Adipose tissue (tissue), 3 donors: ENCODE measurements around the gene GIN1. TPM values are rescaled to one million over a fixed set of nuclear protein-coding genes. Genes with fewer than 3 reads are reported as not detected.
"Not testable (repeated sequence)": the region's sequence is repeated elsewhere in the genome, so short reads cannot be mapped to it uniquely, and the experiment has no call there.

ENCODE experiments used
- H3K27ac ChIP-seq: one replicate; pipeline ENCODE4 v1.5.1; 2013; ENCODE audit warnings: low read depth, low read length
- WGBS, 3 donors: extraction: QIAGEN DNeasy Blood & Tissue Kit; methylation state at CpG; one replicate each; pipeline ENCODE4 v1.1.7; 2013; 5-methylcytosine and 5-hydroxymethylcytosine counted together
- polyA plus RNA-seq, 3 donors: library from polyadenylated mRNA; stranded (reverse); fragments of 200-250 nt; gene quantifications; one replicate each; pipeline ENCODE4 v1.2.3, GENCODE V29; 2013
- donor health status: healthy with polysubstance abuse.
- donor health status: Bipolar disorder and iron deficiency.
- donor health status: healthy.

Gene GIN1
- polyA plus RNA-seq, result 1 to 10 TPM; 2.0 to 3.3 (median 2.0) TPM

DNA sequence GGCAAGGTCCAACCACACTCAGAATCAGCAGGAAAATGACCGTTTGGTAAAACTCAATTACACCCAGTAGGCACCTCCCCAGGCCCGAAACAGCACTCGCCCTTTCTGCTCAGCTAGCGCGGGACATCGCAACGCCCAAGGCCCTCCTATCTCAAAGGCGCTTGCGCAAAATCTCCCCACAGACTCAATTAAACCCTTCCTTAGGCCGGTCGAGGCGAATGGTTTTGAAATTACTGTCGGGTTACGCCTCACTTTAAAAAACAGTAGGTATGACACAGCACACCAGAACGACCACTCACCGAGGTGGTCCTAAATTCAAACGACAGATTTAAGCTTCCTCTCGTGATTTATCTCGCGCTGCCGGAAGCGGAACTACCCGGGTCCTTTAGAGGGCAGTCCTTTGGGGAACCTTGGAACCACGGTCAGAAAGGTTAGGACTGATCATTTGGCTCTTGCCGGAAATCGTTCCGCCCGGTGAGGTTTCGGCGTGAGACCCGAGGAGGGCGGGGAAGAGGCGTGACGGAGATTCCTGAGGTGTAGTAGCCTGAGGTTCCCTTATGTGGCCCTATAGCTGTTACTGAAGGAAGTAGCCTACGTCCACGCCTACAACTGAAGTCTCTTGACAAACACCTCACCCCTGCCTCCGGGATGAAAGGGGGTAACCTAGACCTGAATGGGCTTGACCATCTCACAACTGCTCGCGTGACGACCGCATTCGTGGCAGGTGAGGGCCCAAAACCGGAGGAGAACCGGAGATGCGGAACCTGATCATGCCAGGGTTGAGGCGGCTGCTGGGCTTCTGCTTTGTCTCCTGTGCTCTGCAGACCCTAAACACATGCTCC lies at the start of gene GIN1, which contains the start of gene PPIP5K2:
Gene GIN1, minus strand, starts transcription at position 374 of the 842 bp plus-strand sequence. CDS start 11,431 bp downstream, outside the sequence.
Gene PPIP5K2, plus strand, starts transcription at position 537 of the 842 bp plus-strand sequence. CDS start 9,289 bp downstream, outside the sequence.
- 0 to 1% (median 0%) methylated on average over 46 of the region's 46 CpGs for WGBS, 3 donors
- peak within 1 kb of the TSS; percentile 88 for H3K27ac ChIP-seq

DNA sequence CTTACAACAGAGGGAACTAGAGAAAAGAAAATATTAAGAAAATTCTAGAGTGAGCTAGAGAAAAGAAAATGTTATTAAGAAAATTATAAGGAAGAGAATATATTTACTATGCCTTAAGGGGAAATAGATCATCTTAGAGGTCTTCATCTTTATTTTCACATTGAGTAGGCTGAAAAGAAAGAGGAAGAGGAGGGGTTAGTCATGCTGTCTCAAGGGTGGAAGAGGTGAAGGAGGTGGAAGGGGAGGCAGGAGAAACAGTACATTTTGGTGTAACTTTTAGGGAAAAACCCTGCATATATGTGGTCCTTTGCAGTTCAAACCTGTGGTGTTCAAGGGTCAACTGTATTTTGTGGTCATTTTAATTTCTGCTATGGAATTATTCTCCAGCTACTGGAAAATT lies 46.8 kb upstream of the GIN1 start:
- H3K27ac ChIP-seq, result no peak overlapping the region

DNA sequence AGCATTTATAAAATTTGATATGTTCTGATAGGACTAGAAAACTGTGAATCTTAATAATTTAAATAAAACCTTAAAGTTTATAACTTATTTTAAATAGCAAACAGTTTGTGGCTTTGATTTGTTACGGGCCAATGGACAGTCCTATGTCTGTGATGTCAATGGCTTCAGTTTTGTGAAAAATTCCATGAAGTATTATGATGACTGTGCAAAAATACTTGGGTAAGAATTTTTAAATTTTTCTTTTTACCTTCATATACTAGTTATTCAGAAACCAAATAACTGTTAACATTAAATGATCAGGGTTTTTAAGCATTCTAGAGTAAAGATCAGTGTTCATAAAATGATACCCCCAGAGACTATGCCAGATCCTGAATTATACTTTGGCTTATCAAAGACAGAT lies 31.2 kb upstream of the GIN1 start:
- H3K27ac ChIP-seq, result no peak overlapping the region
- 93 to 96% (median 95%) methylated on average over 1 of the region's 1 CpG for WGBS, 3 donors

- 93 to 97% (median 95%) methylated on average over 1 of the region's 1 CpG for WGBS, 3 donors
- H3K27ac ChIP-seq, result no peak overlapping the region
Measured at GRCh38 chr5:103148213-103148612, 28.3 kb upstream of the GIN1 start.

DNA sequence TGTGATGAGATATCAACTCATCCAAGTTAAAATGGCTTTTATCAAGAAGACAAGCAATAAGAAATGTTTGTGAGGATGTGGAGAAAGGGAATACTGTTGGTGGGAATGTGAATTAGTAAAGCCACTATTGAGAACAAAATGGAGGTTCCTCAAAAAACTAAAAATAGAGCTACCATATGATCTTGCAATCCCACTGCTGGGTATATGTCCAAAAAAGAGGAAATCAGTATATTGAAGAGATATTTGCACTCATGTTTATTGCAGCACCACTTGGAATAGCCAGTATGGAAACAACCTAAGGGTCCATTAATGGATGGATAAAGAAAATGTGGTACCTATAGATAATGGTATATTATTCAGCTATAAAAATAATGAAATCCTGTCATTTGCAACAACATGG lies 25.3 kb upstream of the GIN1 start:
- no peak overlapping the region for H3K27ac ChIP-seq

DNA sequence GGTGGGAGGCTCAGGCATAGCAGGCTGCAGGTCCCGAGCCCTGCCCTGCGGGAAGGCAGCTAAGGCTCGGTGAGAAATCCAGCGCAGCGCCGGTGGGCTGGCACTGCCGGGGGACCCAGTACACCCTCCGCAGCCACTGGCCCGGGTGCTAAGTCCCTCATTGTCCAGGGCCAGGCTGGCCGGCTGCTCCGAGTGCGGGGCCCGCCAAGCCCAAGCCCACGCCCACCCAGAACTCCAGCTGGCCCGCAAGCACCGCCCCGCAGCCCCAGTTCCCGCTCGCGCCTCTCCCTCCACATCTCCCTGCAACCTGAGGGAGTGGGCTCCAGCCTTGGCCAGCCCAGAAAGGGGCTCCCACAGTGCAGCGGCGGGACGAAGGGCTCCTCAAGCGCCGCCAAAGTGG lies 22.2 kb upstream of the GIN1 start:
- 98 to 100% (median 98%) methylated on average over 16 to 25 of the region's 25 CpGs for WGBS, 3 donors

DNA sequence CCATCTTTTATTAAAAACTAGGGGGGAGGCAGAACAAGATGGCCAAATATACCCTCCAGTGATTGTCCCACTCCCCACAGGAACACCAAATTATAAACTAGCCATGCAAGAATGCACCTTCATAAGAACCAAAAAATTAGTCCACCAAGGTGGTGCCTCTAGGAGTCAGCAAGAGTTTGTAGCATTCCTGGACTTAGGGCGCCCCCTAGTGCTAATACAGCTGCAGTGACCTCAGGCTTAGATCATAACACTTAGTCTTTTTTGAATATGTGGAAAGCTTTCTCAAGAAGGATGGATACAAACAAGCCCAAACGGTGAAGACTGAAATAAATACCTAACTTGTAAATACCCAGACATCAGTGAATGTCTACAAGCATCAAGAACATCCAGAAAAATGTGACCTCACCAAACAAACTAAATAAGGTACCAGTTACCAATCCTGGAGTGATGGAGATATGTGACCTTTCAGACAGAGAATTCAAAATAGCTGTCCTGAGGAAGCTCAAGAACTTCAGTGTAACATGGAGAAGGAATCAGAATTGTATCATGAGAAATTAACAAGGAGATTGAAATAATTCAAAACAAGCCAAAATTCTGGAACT lies 19.4 kb upstream of the GIN1 start:
- no peak overlapping the region for H3K27ac ChIP-seq
- 0 to 3% (median 2%) methylated on average over 2 of the region's 2 CpGs for WGBS, 3 donors

More for the DNA sequence above, 22.2 kb upstream of the GIN1 start:
- H3K27ac ChIP-seq, result not testable (repeated sequence)

DNA sequence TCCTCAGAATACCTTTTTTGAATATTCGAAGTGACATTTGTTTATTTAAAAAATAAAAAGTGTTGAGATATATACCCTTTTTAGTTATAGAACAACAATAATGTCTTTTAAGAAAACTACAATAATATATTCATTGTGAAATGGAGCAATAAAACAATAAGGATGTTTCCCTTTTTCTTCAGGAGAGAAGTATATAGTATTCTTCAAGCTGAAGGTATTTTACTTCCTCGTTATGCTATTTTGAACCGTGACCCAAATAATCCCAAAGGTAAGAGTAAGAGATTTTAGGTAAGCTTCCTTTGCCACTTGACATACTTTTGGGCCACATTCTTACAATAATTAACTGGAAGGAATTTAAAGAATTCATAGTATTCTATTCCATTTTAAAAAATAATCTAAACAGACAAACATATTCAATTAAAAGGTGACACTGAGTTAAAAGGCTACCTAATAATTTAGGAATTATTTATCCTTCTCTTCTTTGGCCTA lies 18.3 kb upstream of the GIN1 start:
- no peak overlapping the region for H3K27ac ChIP-seq
- WGBS, 3 donors, result 71 to 92% (median 91%) methylated on average over 3 of the region's 3 CpGs

DNA sequence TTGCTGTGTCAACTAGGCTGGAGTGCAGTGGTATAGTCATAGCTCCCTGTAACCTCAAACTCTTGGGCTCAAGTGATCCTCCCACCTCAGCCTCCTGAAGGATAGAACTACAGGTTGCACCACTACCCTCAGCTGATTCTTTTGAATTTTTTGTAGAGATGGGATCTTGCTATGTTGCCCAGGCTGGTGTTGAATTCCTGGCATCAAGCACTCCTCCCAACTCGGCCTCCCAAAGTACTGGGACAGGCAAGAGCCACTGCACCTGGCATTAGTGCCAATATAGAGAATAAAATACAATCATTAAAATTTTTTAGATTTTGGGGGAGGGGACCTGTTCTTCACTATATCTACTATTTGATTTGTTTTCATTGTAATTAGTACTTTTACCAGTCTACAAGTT lies 15.5 kb upstream of the GIN1 start:
- 90 to 100% (median 100%) methylated on average over 1 of the region's 1 CpG for WGBS, 3 donors
- no peak overlapping the region for H3K27ac ChIP-seq

GRCh38 chr5:103133231-103133630 lies 13.3 kb upstream of the GIN1 start:
- no peak overlapping the region for H3K27ac ChIP-seq
- 27 to 75% (median 72%) methylated on average over 2 of the region's 2 CpGs for WGBS, 3 donors

DNA sequence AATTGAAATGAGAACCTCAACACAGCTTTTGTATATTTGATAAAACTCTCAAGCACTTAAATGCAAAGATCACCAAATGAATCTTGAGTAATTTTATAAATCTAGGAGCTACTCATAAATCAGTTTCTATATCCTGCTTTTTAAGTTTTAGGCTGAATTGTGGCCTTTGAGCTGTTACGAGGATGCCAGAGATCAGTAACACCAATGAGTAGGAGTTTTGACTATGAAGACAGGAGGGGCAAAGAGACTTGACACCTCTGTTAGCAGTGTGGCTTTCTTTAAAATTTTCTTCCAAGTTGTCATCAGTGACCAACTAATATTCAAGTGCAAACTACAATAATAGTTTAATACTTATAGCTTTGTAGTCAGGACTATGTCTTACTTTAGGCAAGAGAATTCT lies 12.7 kb upstream of the GIN1 start:
- no peak overlapping the region for H3K27ac ChIP-seq
- WGBS, 3 donors, result 85 to 91% (median 87%) methylated on average over 1 of the region's 1 CpG

DNA sequence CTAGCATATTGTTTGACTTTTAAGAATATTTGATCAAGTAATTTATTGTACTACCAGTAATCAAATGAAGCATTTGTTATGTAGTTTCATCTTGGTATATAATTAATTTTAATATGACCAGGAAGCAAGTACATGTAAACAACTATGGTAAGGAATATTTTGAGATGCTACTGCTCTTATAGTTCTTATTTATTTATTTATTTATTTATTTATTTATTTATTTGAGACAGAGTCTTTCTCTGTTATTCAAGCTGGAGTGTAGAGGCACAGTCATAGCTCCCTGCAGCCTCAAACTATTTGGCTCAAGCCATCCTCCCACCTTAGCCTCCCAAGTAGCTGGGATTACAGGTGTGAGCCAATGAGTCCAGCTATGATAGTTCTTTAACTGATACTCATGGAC lies 8.3 kb upstream of the GIN1 start:
- H3K27ac ChIP-seq, result no peak overlapping the region

DNA sequence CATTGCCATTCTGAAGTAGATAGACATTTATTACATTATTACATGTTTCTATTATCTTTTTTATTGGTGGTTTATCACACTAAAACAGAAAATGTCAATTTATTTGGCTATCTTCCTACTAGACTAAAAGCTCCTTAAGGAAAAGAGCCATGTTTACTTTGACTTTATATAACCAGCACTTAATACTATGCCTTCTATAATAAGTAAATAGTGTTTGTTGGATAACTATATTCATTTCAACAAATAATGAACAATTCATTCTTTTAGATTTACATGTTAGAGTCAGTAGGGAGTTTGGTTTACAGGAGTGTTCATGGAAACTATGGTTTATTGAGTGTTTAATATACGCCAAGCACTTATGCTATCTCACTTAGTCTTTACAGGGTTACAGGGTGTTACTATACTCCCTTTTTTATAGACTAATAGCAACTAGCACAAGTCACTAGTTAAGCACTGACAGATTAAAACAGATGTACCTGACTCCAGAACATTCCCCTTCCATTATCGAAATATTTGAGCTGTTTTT lies 7.4 kb upstream of the GIN1 start:
- no peak overlapping the region for H3K27ac ChIP-seq
- 93 to 96% (median 96%) methylated on average over 2 of the region's 2 CpGs for WGBS, 3 donors

DNA sequence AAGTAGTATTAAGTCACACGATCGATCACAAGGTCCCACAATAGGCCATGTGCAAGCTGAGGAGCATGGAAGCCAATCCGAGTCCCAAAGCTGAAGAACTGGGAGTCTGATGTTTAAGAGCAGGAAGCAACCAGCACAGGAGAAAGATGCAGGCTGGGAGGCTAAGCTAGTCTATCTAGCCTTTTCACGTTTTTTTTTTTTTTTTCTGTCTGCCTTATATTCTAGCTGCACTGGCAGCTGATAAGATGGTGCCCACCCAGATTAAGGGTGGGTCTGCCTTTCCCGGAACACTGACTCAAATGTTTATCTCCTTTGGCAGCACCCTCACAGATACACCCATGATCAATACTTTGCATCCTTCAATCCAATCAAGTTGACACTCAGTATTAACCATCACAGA lies 6.6 kb upstream of the GIN1 start:
- no peak overlapping the region for H3K27ac ChIP-seq
- WGBS, 3 donors, result 79 to 97% (median 91%) methylated on average over 5 of the region's 5 CpGs

- WGBS, 3 donors, result 38 to 73% (median 47%) methylated on average over 3 of the region's 3 CpGs
- no peak overlapping the region for H3K27ac ChIP-seq
Measured at GRCh38 chr5:103122242-103122641, 2.3 kb upstream of the GIN1 start.

- WGBS, 3 donors, result 0 to 2% (median 1%) methylated on average over 17 of the region's 17 CpGs
Measured at GRCh38 chr5:103120607-103121200, 766 bp upstream of the GIN1 start.

DNA sequence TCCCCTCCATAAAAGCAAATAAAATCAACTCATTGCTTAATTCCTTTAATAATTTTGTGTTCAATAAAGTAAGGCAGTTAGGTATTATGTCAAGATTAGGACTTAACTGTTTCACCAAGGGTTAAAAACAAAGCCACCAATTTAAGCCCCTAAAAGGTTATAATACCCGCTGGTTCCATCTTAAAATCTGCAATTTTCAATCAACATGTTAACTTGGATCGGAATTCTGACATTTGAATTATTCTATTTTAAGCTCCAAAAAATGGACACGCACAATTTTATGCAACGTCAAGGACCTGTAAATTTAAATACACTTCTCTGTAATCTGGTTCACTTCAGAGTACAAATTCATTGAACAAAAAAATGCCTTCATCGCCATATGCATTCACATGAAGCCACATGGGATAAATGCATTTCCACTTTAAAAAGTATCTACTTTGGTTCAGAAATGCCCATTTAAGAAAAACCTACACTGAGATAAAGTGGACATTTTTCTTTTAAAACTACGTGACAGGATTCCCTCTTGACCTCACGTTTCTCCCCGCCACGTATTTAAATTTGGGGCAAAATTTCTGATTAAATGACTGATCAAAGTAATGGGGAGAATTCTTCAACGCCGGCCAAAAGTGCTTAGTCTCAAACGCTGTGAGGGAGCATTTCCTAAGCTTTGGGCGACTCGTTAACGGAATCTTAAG lies 721 bp downstream of the GIN1 start:
- peak overlapping the region; percentile 88 for H3K27ac ChIP-seq
- 0 to 2% (median 2%) methylated on average over 15 of the region's 15 CpGs for WGBS, 3 donors

More at GRCh38 chr5:103120607-103121200, 766 bp upstream of the GIN1 start:
- peak overlapping the region; percentile 52 for H3K27ac ChIP-seq

DNA sequence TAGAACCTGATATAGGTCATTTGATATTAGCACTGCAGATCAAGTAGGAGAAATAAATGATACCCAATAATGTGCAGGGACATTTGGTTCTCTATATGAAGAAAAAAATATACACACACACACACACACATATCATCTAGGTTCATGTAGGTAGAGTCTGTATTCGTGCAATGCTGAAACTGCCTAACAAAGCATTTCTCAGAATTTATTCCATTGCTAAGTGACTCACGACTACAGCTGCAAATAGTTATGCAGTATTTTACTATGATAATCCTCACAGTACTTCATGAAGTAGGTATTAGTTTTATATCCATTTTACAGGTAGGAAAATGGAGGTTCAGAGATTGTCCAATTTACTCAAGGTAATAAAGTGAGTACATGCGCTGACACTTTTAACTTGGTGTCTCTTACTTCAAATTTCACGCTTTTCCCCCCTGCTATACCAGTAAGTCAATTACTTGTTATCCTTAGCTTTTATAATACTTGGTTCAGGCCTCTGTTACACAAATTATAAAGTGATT lies 2.4 kb downstream of the GIN1 start:
- no peak overlapping the region for H3K27ac ChIP-seq
- 64 to 95% (median 70%) methylated on average over 4 of the region's 4 CpGs for WGBS, 3 donors
